Right lobe of liver (tissue), 4 donors: ENCODE results near the gene SEMA5B.

Experiments used
- CTCF ChIP-seq, 4 donors: fragments of 200-600 bp in 3 of 4; fragments of 450-650 bp in 1 of 4; IDR thresholded peaks; one replicate each; pipeline versions ENCODE4 v1.5.1 to v1.8.0; 2016 to 2022; ENCODE audit warnings: antibody characterized with exemption in 4 of 4, mild to moderate bottlenecking in 2 of 4
- POLR2A ChIP-seq: fragments of 450-650 bp; IDR thresholded peaks from one replicate; pipeline ENCODE4 v1.6.1; 2017; ENCODE audit warnings: antibody characterized with exemption, mild to moderate bottlenecking
- donor health status: DM: no; HTN: no; CAD: no.
- donor health status: DM: no; HTN: no; CAD: no.
- donor health status: DM: no; HTN: yes; CAD: no.

- no peak for TF ChIP-seq CTCF (IDR thresholded peaks at IDR 0.05)
- TF ChIP-seq POLR2A: no peak
These were observed 34.9 kb downstream of the SEMA5B start for GRCh38 chr3:122992676-122993075.
